ENCODE data around the gene CSNK1G1.

GRCh38 chr15:64341961-64342360 lies 14.0 kb downstream of the CSNK1G1 start:
- TF ChIP-seq NR3C1 (IDR thresholded peaks at IDR 0.05) (no peak), CTCF (IDR thresholded peaks at IDR 0.05) (no peak), NPAS2 (CRISPR knock-in tag; IDR thresholded peaks at IDR 0.05; ENCODE audit: borderline replicate concordance) (no peak), POLR2AphosphoS2 (conservative IDR thresholded peaks at IDR 0.05; ENCODE audit: low read length) (no peak), CHD2 (IDR thresholded peaks at IDR 0.05; ENCODE audit: low read length, partially characterized antibody) (no peak), JUN (IDR thresholded peaks at IDR 0.05) (0 out of 5 replicates have a peak, but pooled peaks of 1 of the 2 experiments have one; percentile 21), RFX5 (IDR thresholded peaks at IDR 0.05) (no peak), RNF2 (IDR thresholded peaks at IDR 0.05; ENCODE audit: borderline replicate concordance, low read depth) (no peak), EP300 (IDR thresholded peaks at IDR 0.05) (no peak), MYC (IDR thresholded peaks at IDR 0.05; ENCODE audit: borderline replicate concordance, low read length) (no peak), MAX (IDR thresholded peaks at IDR 0.05) (no peak), REST (IDR thresholded peaks at IDR 0.05) (no peak), BCL3 (IDR thresholded peaks at IDR 0.05) (no peak)

Measured in A549 (cell line).